ENCODE data around the gene MCTS1. TPM values are rescaled to one million over a fixed set of nuclear protein-coding genes. Genes with fewer than 3 reads are reported as not detected.

Gene MCTS1
- total and polyA plus RNA-seq, 2 donors (not counting 3 experiments of a cell fraction or from before 2014, with no cell fraction given): 36.1 to 70.0 TPM

GRCh38 chrX:120568035-120568434 is 35.9 kb upstream of the MCTS1 start:
- CTCF ChIA-PET: no interaction called here
- Histone ChIP-seq H4K20me1 (replicated peaks; ENCODE audit: control insufficient read depth, extremely low read depth, insufficient read depth, low read length) (no peaks in the 10 kb centered on the region), H3K4me3 (replicated peaks in 1 of 3; ENCODE audit: insufficient read depth in 1 of 3, low read depth in 1 of 3, low read length in 3 of 3) (no peak overlapping the region), H3K27ac (ENCODE audit: insufficient read depth, low read depth, low read length) (no peak overlapping the region), H3K27me3 (ENCODE audit: control insufficient read depth in 2 of 2, insufficient read depth in 2 of 2, low read length in 2 of 2) (no peaks in the 10 kb centered on the region), H2AFZ (ENCODE audit: low read depth, low read length) (no peak overlapping the region), H3K36me3 (ENCODE audit: control insufficient read depth in 2 of 2, extremely low read depth in 1 of 2, insufficient read depth in 2 of 2, low read length in 2 of 2) (no peaks in the 10 kb centered on the region), H3K9ac (replicated peaks; ENCODE audit: extremely low read depth, insufficient read depth, low read length) (no peak overlapping the region), H3K79me2 (ENCODE audit: control insufficient read depth, insufficient read depth, low read length) (no peaks in the 10 kb centered on the region), H3K9me3 (replicated peaks; ENCODE audit: control insufficient read depth, insufficient read depth, low read length) (no peaks in the 10 kb centered on the region), H3K9me1 (replicated peaks; ENCODE audit: control insufficient read depth, extremely low read depth, insufficient read depth, low read length) (no peaks in the 10 kb centered on the region), H3K4me1 (ENCODE audit: control insufficient read depth, extremely low read depth, insufficient read depth, low read length) (no peaks in the 10 kb centered on the region), H3K4me2 (ENCODE audit: insufficient read depth, low read length) (no peak overlapping the region)
- BruUV-seq (replicated peaks): no TSS peak
- FAIRE-seq (no peak), DNase-seq (ENCODE audit: low read depth, low spot score) (no peak)
- POLR2A ChIA-PET: no interaction called here
- intact Hi-C loops (cut with micrococcal nuclease) (no loop called here), dilution Hi-C loops (cut with MboI; ENCODE audit: extremely low pct_ligation_motif_present, low sequenced_read_pairs) (no loop called here)
- TF ChIP-seq POLR2A (IDR thresholded peaks at IDR 0.05; ENCODE audit: low read depth, low read length): no peak
- no peak for TF ChIP-seq FOS (IDR thresholded peaks at IDR 0.05; ENCODE audit: borderline replicate concordance, insufficient read depth, low read length)
- no peak for TF ChIP-seq CTCF (IDR thresholded peaks at IDR 0.05; ENCODE audit: extremely low read depth in 1 of 2, insufficient read depth in 1 of 2, low read depth in 1 of 2, low read length in 2 of 2)
- no peak for TF ChIP-seq POLR2AphosphoS5 (IDR thresholded peaks at IDR 0.05; ENCODE audit: insufficient read depth, low read depth, low read length)
- no peak for TF ChIP-seq MAX (IDR thresholded peaks at IDR 0.05; ENCODE audit: insufficient read depth, insufficient read length)
- no peak for TF ChIP-seq GATA2 (IDR thresholded peaks at IDR 0.05; ENCODE audit: insufficient read depth, insufficient read length, low read depth, low read length)
- no peak for TF ChIP-seq EZH2 (IDR thresholded peaks at IDR 0.05; ENCODE audit: borderline replicate concordance, low read depth, low read length, severe bottlenecking)
- TF ChIP-seq MYC (IDR thresholded peaks at IDR 0.05; ENCODE audit: low read depth, low read length): no peak
- no peak for TF ChIP-seq JUN (IDR thresholded peaks at IDR 0.05; ENCODE audit: borderline replicate concordance, insufficient read depth, insufficient read length, low read depth)

All from endothelial cell of umbilical vein (primary cell).